GM18505 (cell line): ENCODE results near the gene ZNF782.

Source experiments
- ATAC-seq: cut with Tn5 transposase; IDR thresholded peaks from one replicate; pipeline ENCODE4 v1.9.1; 2021; ENCODE audit not compliant: unreplicated experiment
- POLR2A ChIP-seq: IDR thresholded peaks from 4 replicates; pipeline ENCODE4 v1.6.1; 2011; ENCODE audit warnings: borderline replicate concordance; ENCODE audit not compliant: insufficient read depth, insufficient read length; ENCODE audit errors: extremely low read depth

The ZNF782 gene

GRCh38 chr9:96781552-96781951, 72.8 kb downstream of the ZNF782 start:
- ATAC-seq: no peak
- TF ChIP-seq POLR2A: no peak

- no peak for ATAC-seq
Measured at GRCh38 chr9:96779089-96779488, 75.2 kb downstream of the ZNF782 start.

GRCh38 chr9:96777426-96777864, 76.9 kb downstream of the ZNF782 start:
- no peak for ATAC-seq
- TF ChIP-seq POLR2A: no peak

More at GRCh38 chr9:96779089-96779488, 75.2 kb downstream of the ZNF782 start:
- TF ChIP-seq POLR2A: no peak

GRCh38 chr9:96771124-96771523, 83.2 kb downstream of the ZNF782 start:
- no peak for ATAC-seq
- no peak for TF ChIP-seq POLR2A

- no peak for ATAC-seq
- TF ChIP-seq POLR2A: no peak
Measured at GRCh38 chr9:96769989-96770388, 84.3 kb downstream of the ZNF782 start.
